Rectal smooth muscle tissue (tissue), 1 donor: ENCODE data around the gene RNASEH2B.

ENCODE experiments used
- H3K27ac ChIP-seq: one replicate; pipeline ENCODE4 v1.7.0; 2013; ENCODE audit warnings: low read depth, low read length, inconsistent platforms
- H3K27me3 ChIP-seq: one replicate; pipeline ENCODE4 v1.7.0; 2013; ENCODE audit warnings: low read length; ENCODE audit not compliant: control insufficient read depth, insufficient read depth
- H3K36me3 ChIP-seq: one replicate; pipeline ENCODE4 v1.7.0; 2013; ENCODE audit warnings: low read length; ENCODE audit not compliant: control insufficient read depth, insufficient read depth
- H3K4me1 ChIP-seq: one replicate; pipeline ENCODE4 v1.7.0; 2013; ENCODE audit warnings: low read length; ENCODE audit not compliant: control insufficient read depth, insufficient read depth
- H3K4me3 ChIP-seq: one replicate; pipeline ENCODE4 v1.7.0; 2013; ENCODE audit warnings: low read length
- H3K9ac ChIP-seq: one replicate; pipeline ENCODE4 v1.7.0; 2013; ENCODE audit warnings: low read length

The RNASEH2B gene

GRCh38 chr13:51004111-51004865 lies 94.7 kb downstream of the RNASEH2B start:
- Histone ChIP-seq H3K9ac (no peak overlapping the region), H3K27me3 (no peaks in the 10 kb centered on the region), H3K27ac (no peak overlapping the region), H3K36me3 (no peaks in the 10 kb centered on the region), H3K4me1 (no peaks in the 10 kb centered on the region), H3K4me3 (no peak overlapping the region)

GRCh38 chr13:51004918-51005460 lies 95.4 kb downstream of the RNASEH2B start:
- Histone ChIP-seq H3K4me1 (no peaks in the 10 kb centered on the region), H3K36me3 (no peaks in the 10 kb centered on the region), H3K9ac (no peak overlapping the region), H3K27me3 (no peaks in the 10 kb centered on the region), H3K4me3 (no peak overlapping the region), H3K27ac (no peak overlapping the region)

- H3K27me3 ChIP-seq: no peaks in the 10 kb centered on the region
- no peak overlapping the region for H3K9ac ChIP-seq
- no peaks in the 10 kb centered on the region for H3K4me1 ChIP-seq
- no peak overlapping the region for H3K4me3 ChIP-seq
- no peaks in the 10 kb centered on the region for H3K36me3 ChIP-seq
- H3K27ac ChIP-seq: no peak overlapping the region
Observed at GRCh38 chr13:51005566-51005965, 96.0 kb downstream of the RNASEH2B start.
